ENCODE results near the gene ADCY1. TPM values are rescaled to one million over a fixed set of nuclear protein-coding genes. Genes with fewer than 3 reads are reported as not detected.
A peak's percentile ranks its signal among the peaks of the same experiment; 100 is the strongest.

Gene ADCY1
- total and polyA plus RNA-seq, 8 donors = 0.55 to 2.8 (median 2.5) TPM

DNA sequence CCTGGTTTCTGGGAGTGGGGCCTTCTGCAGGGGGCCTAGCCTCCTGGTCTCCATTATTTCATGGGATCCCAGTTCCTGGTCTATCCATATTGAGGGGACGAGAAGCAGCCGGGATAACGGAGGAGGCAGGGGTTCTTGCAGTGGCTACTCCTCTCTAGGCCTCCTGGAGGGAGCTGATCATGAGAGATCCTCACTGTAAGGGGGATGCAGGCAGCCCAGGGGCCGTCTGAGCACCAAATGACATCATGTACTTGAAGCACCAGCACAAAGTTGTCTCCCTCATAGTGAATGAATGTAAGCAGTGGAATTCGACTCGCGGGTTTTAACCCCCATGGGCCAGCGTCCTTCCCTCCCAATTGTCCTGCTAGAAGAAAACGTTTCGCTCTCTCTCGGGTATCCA lies 964 bp upstream of the ADCY1 start:
- no peaks in the 10 kb centered on the region for H3K9me3 ChIP-seq
- no peak overlapping the region for H3K27ac ChIP-seq
- intact Hi-C loops (cut with DNase I) = no loop called here
- ATAC-seq (no peak), DNase-seq (peak in 1 of 4 donors; percentile 28)
- H3K36me3 ChIP-seq = no peaks in the 10 kb centered on the region
- TF ChIP-seq, protein P1, sequence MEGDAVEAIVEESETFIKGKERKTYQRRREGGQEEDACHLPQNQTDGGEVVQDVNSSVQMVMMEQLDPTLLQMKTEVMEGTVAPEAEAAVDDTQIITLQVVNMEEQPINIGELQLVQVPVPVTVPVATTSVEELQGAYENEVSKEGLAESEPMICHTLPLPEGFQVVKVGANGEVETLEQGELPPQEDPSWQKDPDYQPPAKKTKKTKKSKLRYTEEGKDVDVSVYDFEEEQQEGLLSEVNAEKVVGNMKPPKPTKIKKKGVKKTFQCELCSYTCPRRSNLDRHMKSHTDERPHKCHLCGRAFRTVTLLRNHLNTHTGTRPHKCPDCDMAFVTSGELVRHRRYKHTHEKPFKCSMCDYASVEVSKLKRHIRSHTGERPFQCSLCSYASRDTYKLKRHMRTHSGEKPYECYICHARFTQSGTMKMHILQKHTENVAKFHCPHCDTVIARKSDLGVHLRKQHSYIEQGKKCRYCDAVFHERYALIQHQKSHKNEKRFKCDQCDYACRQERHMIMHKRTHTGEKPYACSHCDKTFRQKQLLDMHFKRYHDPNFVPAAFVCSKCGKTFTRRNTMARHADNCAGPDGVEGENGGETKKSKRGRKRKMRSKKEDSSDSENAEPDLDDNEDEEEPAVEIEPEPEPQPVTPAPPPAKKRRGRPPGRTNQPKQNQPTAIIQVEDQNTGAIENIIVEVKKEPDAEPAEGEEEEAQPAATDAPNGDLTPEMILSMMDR (IDR thresholded peaks at IDR 0.05) = no peak
- no peak overlapping the region for H3K4me3 ChIP-seq
- H3K4me1 ChIP-seq = peaks cover 6 to 15% of the 10 kb centered on the region in 2 donors
- H3K27me3 ChIP-seq = peaks cover 19 to 67% of the 10 kb centered on the region in 2 donors

GRCh38 chr7:45574416-45574668 lies 174 bp downstream of the ADCY1 start:
- H3K36me3 ChIP-seq = no peaks in the 10 kb centered on the region
- H3K4me3 ChIP-seq = peak overlapping the region in 1 of 2 donors; percentile 30
- intact Hi-C loops (cut with DNase I) = no loop called here
- ATAC-seq = no peak
- H3K27ac ChIP-seq = no peak overlapping the region
- H3K27me3 ChIP-seq = peaks cover 19 to 69% of the 10 kb centered on the region in 2 donors
- TF ChIP-seq, protein P1 (IDR thresholded peaks at IDR 0.05) = no peak
- H3K4me1 ChIP-seq = peaks cover 6 to 15% of the 10 kb centered on the region in 2 donors
- no peaks in the 10 kb centered on the region for H3K9me3 ChIP-seq
- DNase-seq = no peak

DNA sequence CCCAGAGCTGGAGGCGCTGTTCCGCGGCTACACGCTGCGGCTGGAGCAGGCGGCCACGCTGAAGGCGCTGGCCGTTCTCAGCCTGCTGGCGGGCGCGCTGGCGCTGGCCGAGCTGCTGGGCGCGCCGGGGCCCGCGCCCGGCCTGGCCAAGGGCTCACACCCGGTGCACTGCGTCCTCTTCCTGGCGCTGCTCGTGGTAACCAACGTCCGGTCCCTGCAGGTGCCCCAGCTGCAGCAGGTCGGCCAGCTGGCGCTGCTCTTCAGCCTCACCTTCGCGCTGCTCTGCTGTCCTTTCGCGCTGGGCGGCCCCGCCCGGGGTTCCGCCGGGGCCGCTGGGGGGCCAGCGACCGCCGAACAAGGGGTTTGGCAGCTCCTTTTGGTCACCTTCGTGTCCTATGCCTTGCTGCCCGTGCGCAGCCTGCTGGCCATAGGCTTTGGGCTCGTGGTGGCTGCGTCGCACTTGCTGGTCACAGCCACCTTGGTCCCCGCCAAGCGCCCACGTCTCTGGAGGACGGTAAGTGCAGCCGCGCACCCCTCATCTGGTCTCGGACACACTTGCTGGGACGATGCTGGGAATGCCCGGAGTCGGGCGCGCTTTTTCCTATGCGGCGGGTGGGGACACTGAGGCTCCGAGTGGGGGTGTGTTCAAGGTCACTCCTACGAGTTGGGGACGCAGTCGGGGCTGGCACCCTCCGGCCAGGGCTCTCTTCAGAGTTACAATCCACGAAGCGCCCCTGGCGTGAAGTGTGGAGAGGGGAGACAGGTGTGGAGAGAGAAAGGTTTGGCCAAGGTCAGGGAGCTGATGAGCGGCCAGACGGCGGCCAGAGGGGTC lies 717 bp downstream of the ADCY1 start:
- peak; percentile 69 for ATAC-seq
- Histone ChIP-seq H3K4me3 (peak overlapping the region; percentile 30 to 31), H3K36me3 (no peaks in the 10 kb centered on the region), H3K27me3 (peaks cover 19 to 69% of the 10 kb centered on the region in 2 donors), H3K27ac (no peak overlapping the region), H3K4me1 (peaks cover 6 to 15% of the 10 kb centered on the region in 2 donors), H3K9me3 (no peaks in the 10 kb centered on the region)
- TF ChIP-seq, protein P1 (IDR thresholded peaks at IDR 0.05) = no peak
- intact Hi-C loops (cut with DNase I) = no loop called here
- DNase-seq = peak in 3 of 4 donors; percentile 30 to 76 (median 73)

DNA sequence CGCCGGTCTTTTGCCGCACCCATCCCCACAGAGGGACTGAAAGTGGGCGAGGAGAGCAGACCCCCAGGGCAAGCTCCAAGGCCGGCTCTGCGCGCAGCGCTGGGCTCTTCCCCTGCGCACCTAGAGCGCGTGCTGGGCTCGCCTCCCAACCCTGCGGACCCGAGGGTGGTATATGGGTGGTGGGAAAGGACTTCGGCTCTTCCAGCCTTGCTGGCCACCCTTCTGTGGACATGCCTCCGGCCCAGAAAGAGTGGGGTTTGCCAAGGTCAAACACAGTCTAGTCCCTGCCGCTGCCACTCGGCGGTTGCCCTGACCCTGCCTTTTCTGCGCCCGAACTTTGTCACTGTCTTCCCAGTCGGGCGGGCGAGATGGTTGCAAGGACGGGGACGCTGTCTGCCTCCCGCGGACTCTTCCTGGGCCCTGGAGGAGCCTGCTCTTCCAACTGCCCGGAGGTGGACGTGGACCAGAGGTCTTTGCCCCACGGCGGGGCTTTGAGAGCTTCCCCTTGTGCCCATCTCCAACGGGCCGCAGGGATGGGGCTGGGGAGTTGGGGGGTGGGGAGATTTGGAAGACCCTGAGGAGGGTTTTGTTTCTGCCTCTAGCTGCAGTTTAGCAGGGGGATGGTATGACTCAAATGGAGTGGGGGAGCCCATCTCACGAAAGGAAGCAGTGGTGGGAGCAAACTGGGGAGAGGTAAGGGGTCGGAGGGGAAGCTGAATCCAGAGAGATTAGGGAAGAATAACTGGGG lies 1.5 kb downstream of the ADCY1 start:
- no peaks in the 10 kb centered on the region for H3K36me3 ChIP-seq
- TF ChIP-seq, protein P1 (IDR thresholded peaks at IDR 0.05) = no peak
- peaks cover 6 to 15% of the 10 kb centered on the region in 2 donors for H3K4me1 ChIP-seq
- ATAC-seq (no peak), DNase-seq (peak in 1 of 4 donors; percentile 59)
- H3K9me3 ChIP-seq = no peaks in the 10 kb centered on the region
- no peak overlapping the region for H3K27ac ChIP-seq
- H3K4me3 ChIP-seq = no peak overlapping the region
- peaks cover 19 to 77% of the 10 kb centered on the region in 2 donors for H3K27me3 ChIP-seq
- intact Hi-C loops (cut with DNase I) = no loop called here

- no peak overlapping the region for H3K27ac ChIP-seq
- no peaks in the 10 kb centered on the region for H3K9me3 ChIP-seq
- H3K4me3 ChIP-seq = no peak overlapping the region
- intact Hi-C loops (cut with DNase I) = no loop called here
- peaks cover 19 to 82% of the 10 kb centered on the region in 2 donors for H3K27me3 ChIP-seq
- TF ChIP-seq, protein P1 (IDR thresholded peaks at IDR 0.05) = no peak
- H3K36me3 ChIP-seq = no peaks in the 10 kb centered on the region
- ATAC-seq (no peak), DNase-seq (peak in 1 of 4 donors; percentile 31)
- peaks cover 6 to 15% of the 10 kb centered on the region in 2 donors for H3K4me1 ChIP-seq
These were observed 2.2 kb downstream of the ADCY1 start for GRCh38 chr7:45576249-45576929.
